Epidermal melanocyte (primary cell): ENCODE results near the gene SCOC.

Source experiments
- DNase-seq: peaks from one replicate; pipeline ENCODE4 v3.0.0; 2011; ENCODE audit warnings: low spot score; ENCODE audit not compliant: insufficient read length

Gene SCOC

DNA sequence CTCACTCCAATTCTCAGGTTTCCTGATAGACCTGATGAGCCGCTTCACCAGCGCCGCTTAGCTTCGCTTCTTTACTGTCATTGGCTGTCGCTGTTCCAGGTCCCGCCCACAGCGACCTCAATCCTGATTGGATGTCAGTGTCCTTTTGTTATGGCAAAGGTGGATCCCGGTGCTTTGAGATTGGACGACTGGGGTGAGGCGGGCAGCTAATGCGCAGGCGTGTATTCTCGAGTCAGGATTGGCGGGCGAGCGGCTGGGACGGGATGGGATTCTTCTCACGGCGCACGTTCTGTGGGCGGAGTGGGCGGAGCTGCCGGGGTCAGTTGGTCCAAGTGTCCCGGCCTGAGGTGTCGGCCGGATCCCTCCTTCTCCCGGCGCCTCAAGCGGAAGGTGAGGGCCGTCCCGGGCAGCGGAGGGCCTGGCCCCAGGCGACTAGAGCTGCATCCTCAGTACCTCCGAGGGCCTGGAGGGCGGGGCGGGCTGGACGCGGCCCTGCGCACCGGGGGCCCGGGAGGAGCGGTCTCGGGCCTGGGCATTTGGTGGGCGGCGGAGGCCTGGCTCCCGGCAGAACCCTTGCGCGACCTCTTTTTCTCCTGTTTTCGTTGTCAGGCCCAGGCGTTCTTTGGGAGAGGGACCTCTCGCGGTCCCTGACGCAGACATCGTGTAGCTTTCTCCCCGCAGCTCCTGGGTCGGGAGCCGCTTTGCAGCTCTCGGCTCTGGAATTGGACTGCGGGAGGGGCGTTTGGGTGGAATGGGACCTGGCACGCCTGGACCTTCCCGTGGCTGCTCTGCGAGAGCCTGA lies at the start of gene SCOC:
SCOC (plus strand) TSS at position 319 of the 802 bp plus-strand sequence. CDS start 5,525 bp downstream, outside the sequence.
- DNase-seq: peak; percentile 91

DNA sequence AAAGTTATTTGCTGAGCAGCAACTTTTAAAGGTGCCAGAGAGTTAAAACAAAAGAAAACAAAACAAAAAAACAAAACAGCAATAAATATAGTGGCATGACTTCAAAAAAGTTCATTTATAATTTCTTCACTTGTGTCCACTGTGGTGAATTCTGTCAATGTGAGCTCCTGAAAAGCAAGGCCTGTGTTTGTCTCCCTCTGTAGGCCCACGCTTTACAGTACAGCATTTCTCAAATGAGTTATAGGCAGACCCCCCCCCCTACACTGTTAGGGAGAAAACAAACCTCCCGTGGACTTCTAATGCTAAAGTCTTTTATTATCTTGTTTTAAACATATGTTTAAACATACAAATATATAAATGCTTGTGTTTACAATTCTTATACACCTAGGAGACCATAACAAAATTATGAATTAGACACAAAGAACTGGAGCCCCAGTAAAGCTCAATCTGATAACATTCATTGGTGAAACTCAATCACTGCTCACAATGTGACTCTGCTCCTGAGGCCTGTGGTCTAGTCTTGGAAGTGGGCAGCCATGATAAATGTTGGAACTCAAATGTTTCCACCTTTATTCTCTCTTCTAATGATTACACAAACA lies 47.0 kb upstream of the SCOC start:
- DNase-seq: no peak

DNA sequence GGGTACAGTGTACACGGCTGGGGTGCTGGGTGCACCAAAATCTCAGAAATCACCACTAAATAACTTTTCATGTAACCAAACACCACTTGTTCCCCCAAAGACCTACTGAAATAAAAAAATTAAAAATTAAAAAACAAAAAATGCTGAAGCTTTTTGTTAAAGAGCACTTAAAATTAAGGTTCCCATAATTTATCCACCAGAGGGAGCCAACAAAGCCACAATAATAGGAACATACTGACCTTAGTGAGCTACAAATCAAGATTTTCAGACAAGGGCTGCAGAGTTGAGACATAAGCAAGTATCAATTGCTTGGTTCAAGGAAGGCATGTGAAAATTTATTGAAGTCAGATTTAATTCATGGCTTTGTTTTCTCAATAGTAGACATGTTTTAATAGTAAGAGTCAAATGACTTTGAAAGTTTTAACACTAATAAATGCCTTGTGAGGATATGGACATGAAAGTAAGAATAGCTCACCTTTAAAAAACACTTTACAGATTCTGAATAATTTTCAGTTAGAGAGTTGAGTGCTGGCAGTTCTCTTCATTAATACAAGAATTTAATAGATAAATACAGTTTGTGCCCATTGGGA lies 43.0 kb upstream of the SCOC start:
- DNase-seq: no peak

DNA sequence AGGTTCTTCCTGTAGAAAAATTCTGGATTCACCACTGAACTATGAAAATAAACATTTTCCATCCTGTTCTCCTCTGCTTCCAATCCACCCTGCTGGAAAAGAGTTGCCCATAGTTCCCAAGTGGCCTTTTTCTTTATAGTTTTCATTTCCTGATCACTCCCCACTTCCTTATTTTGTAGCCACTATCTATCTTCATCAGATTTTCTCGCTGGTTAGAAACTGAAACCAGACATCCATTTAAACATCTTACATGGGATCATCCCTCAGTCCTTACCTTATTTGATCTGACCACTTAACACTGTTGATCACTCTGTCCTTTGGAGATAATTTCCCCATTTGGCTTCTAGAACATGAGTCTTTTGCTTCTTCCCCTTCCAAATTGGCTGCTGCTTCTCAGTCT lies 42.2 kb upstream of the SCOC start:
- DNase-seq: no peak

DNA sequence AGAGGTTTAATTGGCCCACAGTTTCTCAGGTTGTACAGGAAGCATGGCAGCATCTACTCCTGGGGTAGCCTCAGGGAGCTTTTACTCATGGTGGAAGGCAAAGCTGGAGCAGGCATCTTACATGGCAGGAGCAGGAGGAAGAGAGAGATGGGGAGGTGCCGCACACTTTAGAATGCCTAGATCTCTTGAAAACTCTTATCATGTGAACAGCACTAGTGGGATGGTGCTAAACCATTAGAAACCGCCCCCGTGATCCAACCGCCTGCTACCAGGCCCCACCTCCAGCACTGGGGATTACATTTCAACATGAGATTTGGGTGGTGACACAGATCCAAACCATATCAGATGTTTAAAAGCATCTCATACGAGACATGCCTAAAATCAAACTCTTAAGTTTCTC lies 41.6 kb upstream of the SCOC start:
- no peak for DNase-seq

DNA sequence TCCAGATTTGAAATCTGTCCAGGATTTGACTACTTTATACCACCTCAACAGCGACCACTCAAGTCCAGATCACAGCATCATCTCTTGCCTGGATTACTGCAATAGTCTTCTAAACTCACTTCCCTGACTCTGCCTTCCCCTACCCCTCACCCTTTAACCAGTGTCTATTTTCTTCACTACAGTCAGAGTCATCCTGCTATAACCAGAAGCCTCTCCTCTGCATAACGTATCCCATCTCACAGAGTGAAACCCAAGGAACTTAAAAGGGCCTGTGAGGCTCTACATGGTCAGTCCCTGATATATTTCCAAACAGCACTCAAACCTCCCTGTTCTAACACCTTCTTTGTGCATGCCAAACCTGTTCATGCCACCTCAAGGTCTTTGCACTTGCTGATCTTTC lies 40.7 kb upstream of the SCOC start:
- DNase-seq: no peak

DNA sequence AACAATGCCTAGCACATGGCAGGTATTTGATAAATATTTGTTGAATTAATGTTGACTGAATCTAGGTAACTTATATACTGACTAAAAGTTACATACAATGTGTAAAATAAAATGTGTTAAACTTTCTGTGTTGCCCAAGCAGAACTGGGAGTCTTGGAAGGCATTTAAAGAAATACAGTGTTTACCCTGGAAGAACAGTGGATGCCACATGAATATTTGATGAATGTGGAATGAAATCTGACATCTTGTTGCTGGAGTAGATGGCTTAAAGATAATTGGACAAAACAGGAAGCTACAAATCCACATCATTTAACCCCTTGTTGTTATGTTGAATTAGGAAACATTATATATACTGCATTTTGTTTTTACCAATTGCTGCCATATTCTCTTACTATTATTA lies 39.9 kb upstream of the SCOC start:
- no peak for DNase-seq

DNA sequence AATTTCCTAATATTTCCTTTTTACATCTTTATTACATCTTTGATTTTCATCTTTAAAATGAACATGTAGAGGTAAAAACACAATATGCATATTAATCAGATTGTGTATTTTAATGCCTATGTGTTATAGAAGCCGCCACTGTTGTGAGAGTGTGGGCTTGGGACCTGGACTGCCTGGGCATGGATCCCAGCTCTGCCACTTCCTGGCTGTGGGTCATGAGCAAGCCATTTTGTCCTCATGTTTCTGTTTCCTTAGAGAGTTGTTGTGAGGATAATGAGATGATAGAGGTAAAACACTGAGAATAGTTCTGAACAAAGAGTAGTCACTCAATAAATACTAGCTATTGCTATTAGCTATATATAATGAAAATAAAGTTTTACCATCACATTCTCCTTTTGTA lies 38.4 kb upstream of the SCOC start:
- DNase-seq: no peak

DNA sequence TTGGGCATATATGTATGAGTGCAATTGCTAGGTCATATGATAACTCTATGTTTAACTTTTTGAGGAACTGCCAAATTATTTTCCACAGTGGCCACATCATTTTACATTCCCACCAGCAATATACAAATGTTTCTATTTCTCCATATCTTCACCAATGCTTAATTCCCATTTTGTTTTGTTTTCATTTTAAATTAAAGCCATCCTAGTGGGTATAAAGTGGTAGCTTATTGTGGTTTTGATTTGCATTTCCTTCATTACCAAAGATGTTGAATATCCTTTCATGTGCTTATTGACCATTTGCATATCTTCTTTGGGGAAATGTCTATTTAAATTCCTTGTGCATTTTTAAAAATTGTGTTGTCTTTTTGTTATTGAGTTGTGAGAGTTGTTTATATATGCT lies 36.7 kb upstream of the SCOC start:
- DNase-seq: no peak

DNA sequence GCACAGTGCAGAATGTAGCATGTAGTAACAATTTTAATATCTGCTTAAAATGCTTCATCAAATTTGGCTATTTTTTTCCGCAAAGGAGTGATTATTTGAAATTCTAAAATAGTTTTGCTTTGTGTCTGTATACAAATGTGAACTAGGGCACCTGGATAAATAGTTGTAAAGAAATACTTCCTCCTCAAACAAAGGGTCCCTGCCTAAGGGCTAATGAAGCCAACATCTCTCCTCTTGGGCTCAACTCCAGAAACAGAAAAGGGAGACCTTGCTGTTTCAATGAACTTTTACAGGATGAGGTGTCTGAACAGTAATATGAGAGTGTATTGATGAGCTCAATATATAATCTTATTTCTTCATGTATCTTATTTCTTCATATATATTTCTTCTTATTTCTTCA lies 30.8 kb upstream of the SCOC start:
- no peak for DNase-seq

DNA sequence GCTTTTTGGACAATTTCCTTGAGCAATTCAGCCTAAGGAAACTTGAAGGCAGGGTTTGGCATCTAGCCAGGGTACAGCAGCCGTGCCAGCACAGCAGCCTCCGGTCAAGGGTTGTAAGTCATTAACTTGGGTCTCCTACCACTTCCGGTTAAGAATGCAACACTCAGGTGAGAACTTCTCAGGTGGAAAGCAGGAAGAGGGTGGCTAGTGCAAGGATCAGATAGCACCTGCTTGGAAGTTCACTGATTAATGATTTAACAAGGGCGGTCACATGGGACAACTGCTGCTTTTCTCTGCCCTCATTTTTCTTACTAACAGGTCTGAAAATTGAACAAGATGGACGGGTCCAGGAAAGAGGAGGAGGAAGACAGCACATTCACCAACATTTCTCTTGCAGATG lies 30.1 kb upstream of the SCOC start:
- DNase-seq: no peak

DNA sequence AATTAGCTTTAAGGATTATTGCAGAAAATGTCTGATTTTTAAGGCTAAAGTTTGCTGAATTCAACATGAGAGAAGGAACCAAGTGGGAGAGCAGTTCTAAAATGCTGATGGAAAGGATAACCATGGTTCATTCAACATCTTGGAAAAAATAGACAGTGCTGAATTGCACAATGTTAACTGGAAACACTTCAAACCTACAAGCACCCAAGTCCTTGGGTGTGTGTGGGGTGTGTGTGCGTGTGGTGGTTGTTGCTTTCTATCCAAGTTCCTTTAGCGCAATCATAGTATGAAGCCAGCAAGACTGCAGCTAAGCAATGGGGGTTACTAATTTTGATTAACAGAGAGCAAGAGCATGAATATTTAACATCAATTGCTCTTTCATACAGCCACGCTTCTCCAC lies 29.3 kb upstream of the SCOC start:
- DNase-seq: no peak

DNA sequence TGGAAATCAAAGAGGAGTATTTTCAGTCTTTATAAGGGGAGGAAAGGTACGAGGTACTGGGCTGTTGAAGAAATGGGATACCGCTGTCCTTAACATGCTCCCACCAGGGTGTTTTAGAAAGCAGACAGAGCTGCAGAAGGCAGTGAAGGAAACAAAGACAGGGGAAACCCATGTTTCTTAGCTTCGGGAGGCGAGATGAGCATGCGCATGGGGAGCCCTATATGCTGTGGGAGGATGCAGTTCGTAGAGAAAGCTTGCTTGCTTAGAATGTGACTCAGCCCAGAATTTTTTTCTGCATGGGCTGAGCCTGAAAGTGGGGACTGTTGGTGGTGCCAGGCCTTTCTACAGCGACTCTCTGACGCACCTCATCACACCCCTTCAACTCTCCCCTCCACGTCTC lies 28.8 kb upstream of the SCOC start:
- no peak for DNase-seq

DNA sequence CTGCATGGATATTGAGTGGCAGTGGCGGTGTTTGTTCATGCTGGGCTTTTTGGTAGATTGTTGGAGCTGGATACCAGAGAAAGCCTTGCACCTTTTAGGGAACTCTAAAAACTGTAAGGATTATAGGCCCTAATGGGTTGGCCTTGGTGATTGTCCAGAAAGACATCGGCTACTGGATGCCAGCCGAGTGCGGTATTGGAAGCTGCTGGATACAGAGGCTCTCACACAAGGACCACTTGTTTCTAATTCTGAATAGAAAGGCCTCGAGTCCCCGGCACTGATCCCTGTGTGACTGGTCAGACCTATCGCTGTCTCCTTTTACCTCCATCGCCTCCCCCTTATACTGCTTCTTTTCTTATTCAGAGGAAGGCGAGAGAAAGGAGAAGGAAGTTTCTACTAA lies 27.3 kb upstream of the SCOC start:
- no peak for DNase-seq

DNA sequence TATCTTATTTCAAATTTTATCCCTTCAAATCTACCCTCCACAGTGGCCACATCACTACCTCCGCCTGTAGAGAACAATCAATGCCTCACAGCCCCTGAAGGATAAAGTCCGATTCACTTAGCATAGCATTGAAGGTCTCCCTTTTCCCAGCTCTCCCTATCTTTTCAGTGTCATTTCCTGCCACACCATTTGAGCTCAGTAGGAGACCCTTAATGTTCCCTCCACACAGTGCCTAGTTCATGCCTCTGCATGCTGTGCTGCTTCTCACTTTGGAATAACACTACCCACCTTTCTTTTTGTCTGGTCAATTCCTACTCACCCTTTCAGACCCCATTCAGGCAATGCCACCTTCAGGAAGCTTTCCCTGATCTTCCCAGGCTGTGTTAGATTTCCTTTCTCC lies 23.6 kb upstream of the SCOC start:
- DNase-seq: no peak

DNA sequence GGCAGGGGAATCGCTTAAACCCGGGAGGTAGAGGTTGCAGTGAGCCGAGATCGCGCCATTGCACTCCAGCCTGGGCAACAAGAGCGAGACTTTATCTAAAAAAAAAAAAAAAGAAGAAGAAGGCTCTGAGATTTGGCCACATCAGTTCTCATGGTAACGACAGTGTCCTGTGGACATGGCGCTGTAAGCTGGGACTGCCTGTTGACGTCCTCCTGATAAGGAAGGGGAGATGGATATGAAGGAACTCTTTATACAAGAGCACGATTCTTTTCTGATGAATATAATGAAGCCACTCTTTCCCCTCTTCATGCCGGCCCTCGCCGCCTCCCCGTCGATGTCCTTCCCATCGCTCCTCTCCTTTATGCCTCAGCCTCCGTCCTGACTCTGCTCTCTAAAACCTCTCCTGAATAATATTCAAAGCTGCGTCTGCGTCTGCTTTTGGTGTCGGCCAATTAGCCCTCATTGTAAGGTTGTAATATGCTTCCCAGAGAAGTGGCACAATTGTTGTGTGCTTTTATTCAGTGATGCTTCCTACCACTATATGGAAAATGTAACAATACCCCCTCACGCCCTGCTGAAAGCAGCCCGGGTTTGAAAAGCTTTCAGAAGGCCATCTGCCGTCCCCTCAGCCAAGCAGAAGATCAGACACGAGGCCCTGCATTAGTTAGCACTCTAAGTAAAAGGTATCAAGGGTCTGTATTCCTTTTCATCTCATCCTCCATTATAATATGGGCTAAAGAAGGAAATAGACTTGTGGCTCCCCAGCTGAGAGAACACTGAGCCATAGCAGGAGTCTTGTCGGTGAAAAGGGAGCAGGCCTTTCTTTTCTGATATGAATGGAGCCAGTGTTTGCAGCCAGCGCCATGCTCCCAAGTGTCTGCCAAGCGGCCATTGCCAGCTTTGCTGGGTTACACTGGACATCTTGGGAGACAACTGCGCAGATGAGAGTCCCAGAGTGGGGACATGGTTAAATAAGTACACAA lies 22.1 kb upstream of the SCOC start:
- no peak for DNase-seq

DNA sequence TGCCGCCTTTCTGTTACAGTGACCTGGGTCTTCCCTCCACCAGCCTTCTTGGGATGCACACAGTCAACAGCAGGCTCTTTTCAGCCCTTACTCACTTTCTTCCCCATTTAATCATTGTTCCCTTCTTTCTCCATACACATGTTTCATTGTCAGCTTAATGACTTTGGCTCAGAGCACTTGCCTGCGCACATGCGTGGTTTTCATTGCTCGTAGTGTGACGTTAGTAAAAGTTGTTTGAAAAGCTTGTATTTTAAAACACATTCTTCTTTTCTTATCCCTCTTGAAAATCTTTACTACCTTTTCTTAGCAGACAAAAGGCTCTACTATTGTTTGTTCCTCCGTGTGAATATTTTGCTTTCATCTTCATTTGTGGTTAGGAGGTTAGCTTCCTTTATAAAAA lies 19.7 kb upstream of the SCOC start:
- no peak for DNase-seq

DNA sequence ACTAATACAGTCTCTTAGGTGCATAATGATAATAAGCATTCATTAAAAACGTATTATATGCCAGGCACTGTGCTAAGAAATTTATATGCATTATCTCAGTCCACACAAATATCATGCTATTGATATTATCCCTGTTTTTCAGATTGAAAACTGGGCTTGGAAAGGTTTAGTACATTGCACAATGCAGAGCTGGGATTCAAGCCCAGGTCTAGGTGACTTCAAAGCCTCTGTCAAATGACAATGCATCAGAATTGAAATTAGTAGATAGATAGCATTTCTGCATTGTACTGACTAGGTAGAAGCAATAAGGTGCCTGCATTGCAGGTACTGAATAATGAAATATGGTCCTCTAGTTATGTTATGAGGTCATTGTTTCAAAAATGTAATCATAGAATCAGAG lies 18.2 kb upstream of the SCOC start:
- no peak for DNase-seq

DNA sequence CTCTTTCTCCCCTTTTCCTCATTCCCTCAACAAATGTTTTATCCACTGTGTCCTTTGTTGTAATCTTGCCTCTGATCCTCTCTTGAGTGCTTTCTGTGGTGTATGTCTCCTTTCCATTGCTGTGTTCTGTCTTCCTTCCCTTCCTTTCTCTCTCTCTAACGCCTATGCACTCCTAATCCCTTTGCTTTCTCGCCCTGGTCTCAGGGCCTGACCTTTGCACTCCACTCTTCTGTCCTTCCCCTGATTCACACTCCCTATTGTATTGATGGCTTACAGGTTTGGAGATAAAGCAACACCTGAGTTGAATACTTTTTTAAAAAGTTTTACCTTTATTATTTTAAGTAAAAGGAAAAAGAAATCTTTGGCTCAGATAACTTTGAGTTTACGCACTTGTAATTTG lies 15.6 kb upstream of the SCOC start:
- no peak for DNase-seq

DNA sequence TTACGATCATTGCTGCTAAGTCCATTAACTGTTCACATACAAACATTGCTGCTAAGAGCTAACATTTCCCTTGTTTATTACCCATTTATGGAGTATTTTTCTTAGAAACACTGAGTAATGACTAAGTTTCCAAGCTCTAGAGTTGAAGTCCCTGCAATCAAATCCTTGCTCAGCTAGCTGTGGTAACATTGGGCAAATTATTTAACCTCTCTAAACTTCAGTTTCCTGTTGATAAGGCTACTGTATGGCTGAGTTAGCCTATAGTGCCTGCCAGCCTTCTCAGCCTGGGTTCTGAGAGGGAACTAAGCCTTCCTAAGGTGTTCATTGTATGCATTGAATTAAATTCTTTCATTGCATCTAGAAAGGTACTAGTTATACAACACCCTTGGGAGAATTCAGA lies 15.2 kb upstream of the SCOC start:
- DNase-seq: no peak

DNA sequence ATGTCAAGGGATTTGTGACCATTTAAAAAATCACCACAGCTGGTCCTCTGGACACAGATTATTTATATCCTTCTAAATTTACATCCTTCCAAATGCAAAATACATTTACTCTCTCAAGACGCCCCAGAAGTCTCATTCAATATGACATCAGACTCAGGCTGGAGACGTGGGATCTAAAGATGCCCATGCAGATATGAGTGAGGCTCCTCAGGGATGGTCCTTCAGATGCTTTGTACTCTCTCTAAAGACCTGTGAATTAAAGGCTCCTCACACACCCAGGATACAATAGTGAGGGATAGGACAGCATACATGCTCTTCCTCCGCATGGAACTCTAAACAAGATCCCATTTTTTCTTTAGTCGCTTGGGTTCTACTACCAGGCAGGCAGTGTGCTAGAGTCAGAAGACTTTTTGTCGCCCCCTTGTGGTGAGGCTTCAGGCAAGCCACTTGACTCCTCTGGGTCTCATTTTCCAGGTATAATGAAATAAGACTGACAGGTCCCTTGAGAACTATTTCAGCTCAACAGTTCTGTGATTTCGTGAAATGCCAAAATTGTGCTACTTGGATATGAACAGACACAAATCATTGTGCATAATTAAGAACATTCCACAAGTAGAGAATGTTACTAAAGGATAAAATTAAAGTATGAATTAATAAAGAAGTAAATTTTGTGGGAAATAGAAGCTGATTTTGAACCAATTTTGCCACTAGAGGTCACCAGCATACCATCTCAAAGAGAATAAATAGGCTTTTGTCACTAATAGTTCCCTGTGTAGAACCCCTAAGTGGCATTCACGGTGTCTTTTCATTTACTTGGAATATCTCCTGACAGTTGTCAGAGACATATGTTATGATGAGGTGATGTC lies 13.7 kb upstream of the SCOC start:
- no peak for DNase-seq
